Loucy (cell line): ENCODE results near the gene REEP1.

Source experiments
- H2AFZ ChIP-seq: fragments of 200-600 bp; sonication (generic); 2 replicates; pipeline ENCODE4 v1.6.0; 2016; ENCODE audit warnings: antibody characterized with exemption, mild to moderate bottlenecking, low read length, moderate library complexity
- H3F3A ChIP-seq: fragments of 200-600 bp; 2 replicates; pipeline ENCODE4 v1.6.0; 2016; ENCODE audit warnings: antibody characterized with exemption, low read depth, mild to moderate bottlenecking
- H3K27me3 ChIP-seq: fragments of 200-600 bp; sonication (generic); 2 replicates; pipeline ENCODE4 v1.6.1; 2014; ENCODE audit warnings: low read length, mild to moderate bottlenecking; ENCODE audit not compliant: insufficient read depth, poor library complexity, severe bottlenecking
- H3K36me3 ChIP-seq: fragments of 200-600 bp; sonication (generic); 2 replicates; pipeline ENCODE4 v1.6.1; 2016; ENCODE audit warnings: low read length; ENCODE audit not compliant: insufficient read depth
- H3K4me1 ChIP-seq: fragments of 200-600 bp; sonication (generic); 2 replicates; pipeline ENCODE4 v1.5.1; 2014; ENCODE audit warnings: low read length, mild to moderate bottlenecking; ENCODE audit not compliant: insufficient read depth, poor library complexity, severe bottlenecking
- H3K4me2 ChIP-seq: fragments of 200-600 bp; sonication (generic); 2 replicates; pipeline ENCODE4 v1.6.0; 2014; ENCODE audit warnings: antibody characterized with exemption, low read length, low read depth, mild to moderate bottlenecking; ENCODE audit not compliant: poor library complexity, severe bottlenecking
- H3K4me3 ChIP-seq: fragments of 200-600 bp; sonication (generic); 2 replicates; pipeline ENCODE4 v1.5.1; 2014; ENCODE audit warnings: low read length, mild to moderate bottlenecking, mixed read lengths; ENCODE audit not compliant: poor library complexity, severe bottlenecking
- H3K79me2 ChIP-seq: fragments of 200-600 bp; sonication (generic); 2 replicates; pipeline ENCODE4 v1.6.1; 2014; ENCODE audit warnings: low read length; ENCODE audit not compliant: insufficient read depth
- H3K9ac ChIP-seq: fragments of 200-600 bp; sonication (generic); 2 replicates; pipeline ENCODE4 v1.6.0; 2014; ENCODE audit warnings: mild to moderate bottlenecking, low read depth, low read length, moderate library complexity; ENCODE audit not compliant: poor library complexity, severe bottlenecking
- H3K9me2 ChIP-seq: fragments of 200-600 bp; sonication (generic); replicated peaks from 2 replicates; pipeline ENCODE4 v1.6.1; 2016; ENCODE audit warnings: low read depth, low read length, mixed read lengths
- H3K9me3 ChIP-seq: fragments of 200-600 bp; sonication (generic); 2 replicates; pipeline ENCODE4 v1.6.1; 2014; ENCODE audit warnings: mild to moderate bottlenecking, antibody characterized with exemption, low read length, low read depth; ENCODE audit not compliant: insufficient read depth
- H4K20me1 ChIP-seq: fragments of 200-600 bp; sonication (generic); 2 replicates; pipeline ENCODE4 v1.6.0; 2014; ENCODE audit warnings: antibody characterized with exemption, low read length, mild to moderate bottlenecking; ENCODE audit not compliant: insufficient read depth, poor library complexity, severe bottlenecking
- EZH2phosphoT487 ChIP-seq: fragments of 200-600 bp; IDR thresholded peaks from 2 replicates; pipeline ENCODE4 v1.6.1; 2018; ENCODE audit warnings: antibody characterized with exemption, mild to moderate bottlenecking, moderate library complexity, borderline replicate concordance
- TF ChIP-seq, protein P1 (sequence below): fragments of 200-600 bp; sonication (generic); conservative IDR thresholded peaks from 2 replicates; pipeline ENCODE4 v1.5.1; 2014; ENCODE audit warnings: mild to moderate bottlenecking, antibody characterized with exemption, low read length

The REEP1 gene

DNA sequence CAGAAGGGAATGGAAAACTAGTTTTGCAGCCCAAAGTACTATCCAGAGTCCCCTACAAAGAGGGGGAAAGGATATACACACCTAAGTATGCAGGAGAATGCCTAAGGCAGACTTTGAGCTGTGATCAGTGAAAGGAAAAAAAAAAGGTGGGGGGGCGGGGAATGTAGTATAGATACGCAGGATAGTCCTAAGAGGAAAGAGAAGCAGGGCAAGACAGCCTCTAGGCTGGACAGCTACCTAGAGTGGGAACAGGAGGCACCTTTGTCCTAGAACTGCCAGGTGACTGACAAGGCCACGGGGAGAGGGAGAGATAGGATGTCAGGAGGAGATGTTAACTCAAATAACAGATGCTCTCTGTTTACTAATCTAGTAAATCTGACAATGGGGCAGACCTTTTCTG is 6.0 kb downstream of the REEP1 start:
- no peaks in the 10 kb centered on the region for H3K27me3 ChIP-seq
- no peaks in the 10 kb centered on the region for H3K9me3 ChIP-seq
- TF ChIP-seq, protein P1, sequence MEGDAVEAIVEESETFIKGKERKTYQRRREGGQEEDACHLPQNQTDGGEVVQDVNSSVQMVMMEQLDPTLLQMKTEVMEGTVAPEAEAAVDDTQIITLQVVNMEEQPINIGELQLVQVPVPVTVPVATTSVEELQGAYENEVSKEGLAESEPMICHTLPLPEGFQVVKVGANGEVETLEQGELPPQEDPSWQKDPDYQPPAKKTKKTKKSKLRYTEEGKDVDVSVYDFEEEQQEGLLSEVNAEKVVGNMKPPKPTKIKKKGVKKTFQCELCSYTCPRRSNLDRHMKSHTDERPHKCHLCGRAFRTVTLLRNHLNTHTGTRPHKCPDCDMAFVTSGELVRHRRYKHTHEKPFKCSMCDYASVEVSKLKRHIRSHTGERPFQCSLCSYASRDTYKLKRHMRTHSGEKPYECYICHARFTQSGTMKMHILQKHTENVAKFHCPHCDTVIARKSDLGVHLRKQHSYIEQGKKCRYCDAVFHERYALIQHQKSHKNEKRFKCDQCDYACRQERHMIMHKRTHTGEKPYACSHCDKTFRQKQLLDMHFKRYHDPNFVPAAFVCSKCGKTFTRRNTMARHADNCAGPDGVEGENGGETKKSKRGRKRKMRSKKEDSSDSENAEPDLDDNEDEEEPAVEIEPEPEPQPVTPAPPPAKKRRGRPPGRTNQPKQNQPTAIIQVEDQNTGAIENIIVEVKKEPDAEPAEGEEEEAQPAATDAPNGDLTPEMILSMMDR: no peak
- H3F3A ChIP-seq: no peaks in the 10 kb centered on the region
- H2AFZ ChIP-seq: no peak overlapping the region
- H4K20me1 ChIP-seq: no peaks in the 10 kb centered on the region
- no peak overlapping the region for H3K4me3 ChIP-seq
- no peak overlapping the region for H3K9ac ChIP-seq
- H3K9me2 ChIP-seq: no peaks in the 10 kb centered on the region
- no peaks in the 10 kb centered on the region for H3K79me2 ChIP-seq
- H3K4me2 ChIP-seq: no peak overlapping the region
- no peaks in the 10 kb centered on the region for H3K36me3 ChIP-seq
- no peaks in the 10 kb centered on the region for H3K4me1 ChIP-seq

DNA sequence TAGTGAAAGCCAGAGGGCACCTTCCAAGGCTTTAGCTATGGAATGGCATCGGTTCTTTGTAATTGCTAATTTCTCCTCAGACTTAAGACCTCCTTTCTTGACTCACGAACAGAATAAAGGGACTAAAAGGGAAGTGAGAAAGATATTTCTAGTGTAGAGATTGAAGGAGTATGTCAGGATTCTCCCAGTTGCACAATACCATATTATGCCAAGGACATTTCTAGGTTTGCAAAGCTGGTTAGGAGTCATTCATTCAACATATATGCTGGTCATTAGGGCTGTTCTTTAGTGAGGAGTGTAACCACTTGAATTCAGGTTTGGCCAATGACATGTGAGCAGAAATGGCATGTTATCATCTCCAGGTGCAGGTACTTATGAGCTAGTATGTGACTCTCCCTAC is 7.4 kb downstream of the REEP1 start:
- Histone ChIP-seq H3K4me3 (no peak overlapping the region), H3K9me3 (no peaks in the 10 kb centered on the region), H2AFZ (no peak overlapping the region), H4K20me1 (no peaks in the 10 kb centered on the region), H3K36me3 (no peaks in the 10 kb centered on the region), H3K9ac (no peak overlapping the region), H3K4me2 (no peak overlapping the region), H3K79me2 (no peaks in the 10 kb centered on the region), H3K27me3 (no peaks in the 10 kb centered on the region), H3K9me2 (no peaks in the 10 kb centered on the region), H3F3A (no peaks in the 10 kb centered on the region), H3K4me1 (no peaks in the 10 kb centered on the region)
- TF ChIP-seq EZH2phosphoT487: no peak
- TF ChIP-seq, protein P1: no peak

DNA sequence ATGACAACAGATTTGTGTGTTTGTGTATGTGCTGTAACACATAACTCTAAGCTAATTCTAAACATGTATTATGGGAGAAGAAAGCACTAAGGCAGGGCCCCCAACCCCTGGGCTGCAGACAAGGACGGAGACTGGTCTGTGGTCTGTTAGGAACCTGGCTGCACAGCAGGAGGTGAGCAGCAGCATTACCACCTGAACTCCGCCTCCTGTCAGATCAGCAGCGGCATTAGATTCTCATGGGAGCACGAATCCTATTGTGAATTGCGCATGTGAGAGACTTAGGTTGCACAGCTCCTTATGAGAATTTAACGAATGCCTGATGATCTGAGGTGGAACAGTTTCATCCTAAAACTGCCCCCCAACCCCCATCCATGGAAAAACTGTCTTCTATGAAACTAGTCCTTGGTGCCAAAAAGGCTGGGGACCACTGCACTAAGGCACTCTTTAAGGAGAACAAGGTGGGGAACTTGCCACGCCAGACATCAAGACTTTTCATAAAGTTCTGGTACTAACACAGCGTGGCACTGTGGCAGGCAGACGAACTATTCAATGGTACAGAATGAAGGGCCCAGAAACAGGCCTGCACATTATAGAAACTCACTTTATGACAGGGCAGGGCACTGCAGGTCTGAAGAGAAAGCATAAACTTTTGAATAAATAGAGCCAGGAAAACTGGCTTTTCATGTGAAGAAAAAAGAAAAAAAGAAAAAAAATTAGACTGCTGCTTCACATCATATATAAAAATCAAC is 14.0 kb downstream of the REEP1 start:
- Histone ChIP-seq H3K9ac (no peak overlapping the region), H3K9me2 (no peaks in the 10 kb centered on the region), H3K4me1 (no peaks in the 10 kb centered on the region), H3K36me3 (no peaks in the 10 kb centered on the region), H3K9me3 (no peaks in the 10 kb centered on the region), H3K79me2 (no peaks in the 10 kb centered on the region), H3K4me3 (no peak overlapping the region), H4K20me1 (no peaks in the 10 kb centered on the region), H3K27me3 (no peaks in the 10 kb centered on the region), H2AFZ (no peak overlapping the region), H3K4me2 (no peak overlapping the region), H3F3A (no peaks in the 10 kb centered on the region)
- TF ChIP-seq, protein P1: no peak
- no peak for TF ChIP-seq EZH2phosphoT487
